Spleen (tissue), 7 donors: ENCODE measurements around the gene FCAMR.

Experiments used
- POLR2A ChIP-seq, 3 donors: fragments of 450-650 bp; IDR thresholded peaks; one replicate each; pipeline ENCODE4 v1.5.1; 2017; ENCODE audit warnings: antibody characterized with exemption in 3 of 3, mild to moderate bottlenecking in 1 of 3
- TF ChIP-seq, protein P1 (sequence below), 11 experiments: fragments of 200-600 bp in 7 of 11; fragments of 450-650 bp in 4 of 11; sonication (generic) in 4 of 11; IDR thresholded peaks in 8 of 11; conservative IDR thresholded peaks in 3 of 11; 1 replicate in 7 of 11; 2 replicates in 4 of 11; pipeline versions ENCODE4 v1.4.0 to v1.8.0; 2016 to 2021; ENCODE audit warnings: antibody characterized with exemption in 11 of 11, inconsistent platforms in 4 of 11, mild to moderate bottlenecking in 1 of 11
- donor health status: DM: no; HTN: no; CAD: no; lungs with moderate emphysema.
- donor health status: DM: no; HTN: no; CAD: no.
- donor health status: DM: no; HTN: no; CAD: no.

DNA sequence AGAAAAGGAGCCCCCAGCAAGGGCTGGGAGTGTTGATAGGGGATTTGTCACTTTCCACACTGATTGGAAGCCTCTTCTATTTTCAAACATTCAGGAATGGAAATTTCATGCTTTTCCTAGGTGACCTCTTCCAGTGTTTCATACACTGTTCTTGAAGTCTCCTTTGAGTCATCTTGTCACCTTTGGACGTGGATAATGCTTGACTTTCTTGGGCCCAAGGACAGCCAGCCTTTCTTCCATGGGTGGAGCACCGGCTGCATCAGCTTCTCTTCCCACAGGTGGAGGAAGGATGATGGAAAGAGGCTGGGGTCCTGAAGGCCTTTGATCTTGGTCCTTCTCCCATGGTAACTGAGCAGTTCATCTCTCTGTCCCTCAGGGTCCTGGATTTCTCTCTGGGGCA is 12.1 kb downstream of the FCAMR start:
- TF ChIP-seq, protein P1, sequence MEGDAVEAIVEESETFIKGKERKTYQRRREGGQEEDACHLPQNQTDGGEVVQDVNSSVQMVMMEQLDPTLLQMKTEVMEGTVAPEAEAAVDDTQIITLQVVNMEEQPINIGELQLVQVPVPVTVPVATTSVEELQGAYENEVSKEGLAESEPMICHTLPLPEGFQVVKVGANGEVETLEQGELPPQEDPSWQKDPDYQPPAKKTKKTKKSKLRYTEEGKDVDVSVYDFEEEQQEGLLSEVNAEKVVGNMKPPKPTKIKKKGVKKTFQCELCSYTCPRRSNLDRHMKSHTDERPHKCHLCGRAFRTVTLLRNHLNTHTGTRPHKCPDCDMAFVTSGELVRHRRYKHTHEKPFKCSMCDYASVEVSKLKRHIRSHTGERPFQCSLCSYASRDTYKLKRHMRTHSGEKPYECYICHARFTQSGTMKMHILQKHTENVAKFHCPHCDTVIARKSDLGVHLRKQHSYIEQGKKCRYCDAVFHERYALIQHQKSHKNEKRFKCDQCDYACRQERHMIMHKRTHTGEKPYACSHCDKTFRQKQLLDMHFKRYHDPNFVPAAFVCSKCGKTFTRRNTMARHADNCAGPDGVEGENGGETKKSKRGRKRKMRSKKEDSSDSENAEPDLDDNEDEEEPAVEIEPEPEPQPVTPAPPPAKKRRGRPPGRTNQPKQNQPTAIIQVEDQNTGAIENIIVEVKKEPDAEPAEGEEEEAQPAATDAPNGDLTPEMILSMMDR (IDR thresholded peaks at IDR 0.05 in 8 of 11, conservative IDR thresholded peaks at IDR 0.05 in 3 of 11): no peak
- TF ChIP-seq POLR2A (IDR thresholded peaks at IDR 0.05): no peak
